CD4-positive, alpha-beta T cell treated with Interleukin-21 for 1 hour (primary cell): ENCODE data around the gene DPYD.

Experiments used
- DNase-seq: peaks from one replicate; pipeline ENCODE4 v3.0.0-alpha.2; 2020

The DPYD gene

GRCh38 chr1:97906567-97907241 is 14.1 kb downstream of the DPYD start:
- DNase-seq, result no peak

GRCh38 chr1:97905141-97905940 is 15.5 kb downstream of the DPYD start:
- no peak for DNase-seq

GRCh38 chr1:97904534-97904933 is 16.3 kb downstream of the DPYD start:
- DNase-seq, result no peak

GRCh38 chr1:97903626-97904025 is 17.2 kb downstream of the DPYD start:
- no peak for DNase-seq

- no peak for DNase-seq
These were observed 18.8 kb downstream of the DPYD start for GRCh38 chr1:97902067-97902466.

GRCh38 chr1:97901017-97901658 is 19.7 kb downstream of the DPYD start:
- no peak for DNase-seq

GRCh38 chr1:97898948-97899347 is 21.9 kb downstream of the DPYD start:
- no peak for DNase-seq

GRCh38 chr1:97895278-97895677 is 25.6 kb downstream of the DPYD start:
- no peak for DNase-seq

- no peak for DNase-seq
These were observed 27.0 kb downstream of the DPYD start for GRCh38 chr1:97893844-97894243.

- DNase-seq, result no peak
These were observed 34.6 kb downstream of the DPYD start for GRCh38 chr1:97886199-97886598.

- no peak for DNase-seq
These were observed 37.0 kb downstream of the DPYD start for GRCh38 chr1:97883823-97884222.

GRCh38 chr1:97877307-97877706 is 43.5 kb downstream of the DPYD start:
- no peak for DNase-seq

- DNase-seq, result no peak
These were observed 44.8 kb downstream of the DPYD start for GRCh38 chr1:97875996-97876395.

GRCh38 chr1:97870589-97870988 is 50.2 kb downstream of the DPYD start:
- no peak for DNase-seq

- DNase-seq, result no peak
These were observed 51.4 kb downstream of the DPYD start for GRCh38 chr1:97869441-97869840.

GRCh38 chr1:97867127-97867526 is 53.7 kb downstream of the DPYD start:
- no peak for DNase-seq

GRCh38 chr1:97864615-97865014 is 56.2 kb downstream of the DPYD start:
- no peak for DNase-seq

- no peak for DNase-seq
These were observed 67.6 kb downstream of the DPYD start for GRCh38 chr1:97853221-97853620.

GRCh38 chr1:97849345-97850340 is 71.2 kb downstream of the DPYD start:
- DNase-seq, result no peak

- no peak for DNase-seq
These were observed 75.0 kb downstream of the DPYD start for GRCh38 chr1:97845805-97846204.

GRCh38 chr1:97844552-97845089 is 76.2 kb downstream of the DPYD start:
- DNase-seq, result no peak

GRCh38 chr1:97841338-97841737 is 79.5 kb downstream of the DPYD start:
- no peak for DNase-seq
